Tibial artery (tissue), 4 donors: ENCODE results near the gene BRD7.

ENCODE experiments used
- DNase-seq, 2 donors: peaks; one replicate each; pipeline ENCODE4 v3.0.0-alpha.2; 2019
- H3K27ac ChIP-seq, 2 donors: fragments of 200-600 bp; sonication (generic) in 1 of 2; 1 replicate in 1 of 2; 2 replicates in 1 of 2; pipeline ENCODE4 v1.5.1; 2018 to 2019; ENCODE audit warnings: mild to moderate bottlenecking in 1 of 2
- H3K27me3 ChIP-seq, 2 donors: fragments of 200-600 bp; sonication (generic) in 1 of 2; one replicate each; pipeline versions ENCODE4 v1.5.1 to v1.6.0; 2016 to 2019
- H3K36me3 ChIP-seq, 3 donors: fragments of 200-600 bp; sonication (generic) in 2 of 3; one replicate each; pipeline ENCODE4 v1.5.1; 2016 to 2019; ENCODE audit warnings: mild to moderate bottlenecking in 2 of 3
- H3K4me1 ChIP-seq, 4 donors: fragments of 200-600 bp; sonication (generic) in 2 of 4; 1 replicate in 3 of 4; 2 replicates in 1 of 4; pipeline ENCODE4 v1.5.1; 2016 to 2019
- H3K4me3 ChIP-seq, 2 donors: fragments of 200-600 bp; sonication (generic) in 1 of 2; 1 replicate in 1 of 2; 2 replicates in 1 of 2; pipeline ENCODE4 v1.5.1; 2018 to 2019; ENCODE audit warnings: mild to moderate bottlenecking in 2 of 2
- H3K9me3 ChIP-seq, 3 donors: fragments of 200-600 bp; sonication (generic) in 1 of 3; one replicate each; pipeline ENCODE4 v1.5.1; 2016 to 2019
- intact Hi-C: fragments of 100-400 bp; cut with DNase I; formaldehyde crosslinking; loops from one replicate; pipeline ENCODE4 v1.15.0; 2023; ENCODE audit warnings: low total_unique reads
- TF ChIP-seq, protein P1 (sequence below), 2 experiments: fragments of 200-600 bp in 1 of 2; fragments of 450-650 bp in 1 of 2; IDR thresholded peaks; one replicate each; pipeline ENCODE4 v1.5.1; 2017 to 2019; ENCODE audit warnings: antibody characterized with exemption in 2 of 2, mild to moderate bottlenecking in 1 of 2, moderate library complexity in 1 of 2

Gene BRD7

DNA sequence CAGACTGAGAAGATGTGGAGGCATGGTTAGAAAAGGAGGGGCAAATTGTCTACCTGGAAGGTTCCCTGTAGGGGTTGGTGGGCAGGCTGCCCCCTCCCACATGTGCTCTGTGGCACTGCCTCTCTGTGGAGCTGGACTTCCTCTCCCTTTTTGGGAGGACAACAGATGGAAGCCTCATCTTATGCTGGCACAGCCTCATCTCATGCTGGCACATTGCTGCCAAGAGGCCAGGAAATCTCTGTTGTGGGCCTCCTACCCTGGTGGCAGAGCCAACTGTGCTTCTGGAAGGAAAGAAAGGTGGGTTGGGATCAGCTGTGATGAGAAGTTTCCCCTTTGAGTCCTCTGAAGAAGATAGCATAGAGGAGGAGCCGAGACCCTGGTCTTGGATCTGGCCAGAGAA, 19.7 kb upstream of the BRD7 start:
- H3K4me1 ChIP-seq, result no peaks in the 10 kb centered on the region
- no peaks in the 10 kb centered on the region for H3K9me3 ChIP-seq
- H3K36me3 ChIP-seq, result no peaks in the 10 kb centered on the region
- H3K27ac ChIP-seq, result no peak overlapping the region
- no peaks in the 10 kb centered on the region for H3K27me3 ChIP-seq
- H3K4me3 ChIP-seq, result no peak overlapping the region
- TF ChIP-seq, protein P1, sequence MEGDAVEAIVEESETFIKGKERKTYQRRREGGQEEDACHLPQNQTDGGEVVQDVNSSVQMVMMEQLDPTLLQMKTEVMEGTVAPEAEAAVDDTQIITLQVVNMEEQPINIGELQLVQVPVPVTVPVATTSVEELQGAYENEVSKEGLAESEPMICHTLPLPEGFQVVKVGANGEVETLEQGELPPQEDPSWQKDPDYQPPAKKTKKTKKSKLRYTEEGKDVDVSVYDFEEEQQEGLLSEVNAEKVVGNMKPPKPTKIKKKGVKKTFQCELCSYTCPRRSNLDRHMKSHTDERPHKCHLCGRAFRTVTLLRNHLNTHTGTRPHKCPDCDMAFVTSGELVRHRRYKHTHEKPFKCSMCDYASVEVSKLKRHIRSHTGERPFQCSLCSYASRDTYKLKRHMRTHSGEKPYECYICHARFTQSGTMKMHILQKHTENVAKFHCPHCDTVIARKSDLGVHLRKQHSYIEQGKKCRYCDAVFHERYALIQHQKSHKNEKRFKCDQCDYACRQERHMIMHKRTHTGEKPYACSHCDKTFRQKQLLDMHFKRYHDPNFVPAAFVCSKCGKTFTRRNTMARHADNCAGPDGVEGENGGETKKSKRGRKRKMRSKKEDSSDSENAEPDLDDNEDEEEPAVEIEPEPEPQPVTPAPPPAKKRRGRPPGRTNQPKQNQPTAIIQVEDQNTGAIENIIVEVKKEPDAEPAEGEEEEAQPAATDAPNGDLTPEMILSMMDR (IDR thresholded peaks at IDR 0.05), result no peak
- no peak for DNase-seq
- intact Hi-C loops, result no loop called here

DNA sequence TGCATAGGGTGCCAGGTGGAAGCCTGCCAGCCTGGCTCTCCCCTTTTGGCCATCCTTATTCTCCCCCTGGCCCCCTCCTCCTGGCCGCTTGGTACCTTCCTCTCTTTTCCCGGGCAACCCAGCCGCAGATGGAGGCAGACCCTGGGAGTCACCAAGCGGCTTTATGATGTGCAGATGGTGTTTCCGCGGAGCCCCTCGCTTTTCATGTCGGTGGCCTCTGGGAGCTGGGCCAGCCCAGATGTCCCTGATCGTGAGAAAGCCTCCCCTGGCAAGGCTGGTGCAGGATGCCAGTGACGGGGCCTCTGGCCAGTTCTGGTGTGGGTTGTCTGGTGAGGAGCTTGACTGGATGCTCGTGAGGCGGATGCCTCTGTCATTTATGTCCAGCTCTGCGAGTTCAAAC, 18.0 kb upstream of the BRD7 start:
- intact Hi-C loops, result no loop called here
- H3K36me3 ChIP-seq, result no peaks in the 10 kb centered on the region
- TF ChIP-seq, protein P1 (IDR thresholded peaks at IDR 0.05), result no peak
- H3K4me3 ChIP-seq, result no peak overlapping the region
- H3K27me3 ChIP-seq, result no peaks in the 10 kb centered on the region
- DNase-seq, result no peak
- H3K27ac ChIP-seq, result no peak overlapping the region
- no peaks in the 10 kb centered on the region for H3K4me1 ChIP-seq
- no peaks in the 10 kb centered on the region for H3K9me3 ChIP-seq

DNA sequence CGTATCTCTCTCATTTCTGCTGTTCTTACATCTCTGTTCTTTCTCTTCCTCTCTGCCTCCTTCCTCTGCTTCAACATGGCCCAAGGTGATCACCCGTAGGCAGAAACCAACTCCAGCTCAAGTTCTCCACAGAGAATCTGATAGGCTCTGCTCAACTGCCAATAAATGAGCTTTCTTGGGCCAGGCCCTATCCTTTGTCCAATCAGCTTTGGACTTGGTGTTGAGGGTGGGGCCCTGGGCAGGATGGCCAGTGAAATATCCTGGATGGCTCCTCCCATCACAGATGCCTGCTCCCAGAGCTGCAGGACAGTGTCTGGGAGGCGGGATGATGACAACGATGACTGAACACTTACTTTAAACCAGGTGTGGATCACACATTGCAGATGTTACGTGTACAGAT, 17.4 kb upstream of the BRD7 start:
- intact Hi-C loops, result no loop called here
- H3K4me3 ChIP-seq, result no peak overlapping the region
- no peaks in the 10 kb centered on the region for H3K36me3 ChIP-seq
- TF ChIP-seq, protein P1 (IDR thresholded peaks at IDR 0.05), result no peak
- no peaks in the 10 kb centered on the region for H3K9me3 ChIP-seq
- DNase-seq, result no peak
- no peak overlapping the region for H3K27ac ChIP-seq
- H3K27me3 ChIP-seq, result no peaks in the 10 kb centered on the region
- H3K4me1 ChIP-seq, result no peaks in the 10 kb centered on the region

DNA sequence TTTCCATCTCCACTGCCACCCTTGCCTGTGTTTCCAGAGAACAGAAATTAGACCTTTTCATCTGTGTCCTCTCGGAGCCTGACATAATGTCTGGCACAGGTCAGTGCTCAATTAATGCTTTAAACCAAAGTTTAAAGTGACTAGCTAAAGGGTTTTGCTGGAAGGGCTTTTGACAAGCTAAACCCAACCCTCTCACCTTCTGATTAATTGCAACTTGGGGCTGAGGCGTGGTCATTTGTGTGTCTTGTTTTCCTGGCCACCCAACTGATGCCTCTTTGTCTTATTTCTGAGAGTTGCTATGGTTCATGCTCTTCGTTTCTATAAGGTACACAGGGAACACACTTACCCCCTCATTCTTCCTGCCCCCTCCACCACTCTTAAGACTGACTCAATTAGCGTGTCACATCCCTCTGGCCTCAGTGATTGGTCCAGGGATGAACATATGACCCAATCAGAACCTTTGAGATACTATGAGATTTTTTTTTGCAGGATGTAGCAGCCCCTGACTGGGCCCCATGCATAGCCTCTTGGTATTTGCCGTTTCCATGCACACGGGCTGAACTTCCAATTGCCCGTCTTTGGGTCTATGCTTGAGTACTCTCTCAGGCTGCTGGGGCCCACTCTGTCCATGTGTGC, 15.8 kb upstream of the BRD7 start:
- H3K9me3 ChIP-seq, result no peaks in the 10 kb centered on the region
- H3K36me3 ChIP-seq, result no peaks in the 10 kb centered on the region
- intact Hi-C loops, result no loop called here
- no peak overlapping the region for H3K4me3 ChIP-seq
- H3K4me1 ChIP-seq, result no peaks in the 10 kb centered on the region
- TF ChIP-seq, protein P1 (IDR thresholded peaks at IDR 0.05), result no peak
- H3K27me3 ChIP-seq, result no peaks in the 10 kb centered on the region
- no peak overlapping the region for H3K27ac ChIP-seq
- DNase-seq, result no peak

DNA sequence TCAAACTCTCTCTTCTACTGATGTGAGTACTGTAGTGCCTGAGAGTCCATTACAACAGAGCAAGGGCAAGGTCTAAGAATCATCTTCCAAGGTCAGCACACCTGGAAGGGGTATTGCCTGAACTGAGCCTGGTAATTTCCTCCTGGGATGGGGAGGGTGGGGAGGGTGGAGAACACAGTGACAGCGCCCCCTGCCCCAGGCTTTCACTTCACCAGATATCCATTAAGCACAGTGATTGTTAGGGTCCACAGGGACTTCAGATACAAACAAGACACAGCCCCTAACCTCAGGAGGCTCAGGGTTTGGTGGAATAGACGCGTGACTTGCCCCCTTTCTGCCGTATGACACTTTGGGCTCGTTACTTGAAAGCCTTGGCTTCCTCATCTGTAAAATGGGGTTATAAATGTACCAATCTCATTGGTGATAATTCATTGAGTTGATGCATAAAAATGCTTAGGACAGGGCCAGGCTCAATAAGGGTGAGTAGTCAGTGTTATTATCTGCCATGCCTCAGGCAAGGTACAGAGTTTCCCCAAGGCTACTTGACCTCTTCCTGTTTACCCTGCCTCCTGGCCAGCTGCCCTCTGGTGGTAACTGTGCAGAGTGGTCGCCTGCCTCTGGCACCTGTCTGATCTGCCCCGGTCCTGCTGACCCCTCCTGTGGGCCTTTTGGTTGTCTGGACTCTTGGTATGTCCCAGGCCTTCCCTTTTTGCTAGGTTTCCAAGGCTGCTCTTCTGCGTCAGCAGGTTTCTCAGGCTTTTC, 13.1 kb upstream of the BRD7 start:
- Histone ChIP-seq H3K9me3 (no peaks in the 10 kb centered on the region), H3K36me3 (no peaks in the 10 kb centered on the region), H3K27ac (no peak overlapping the region), H3K27me3 (no peaks in the 10 kb centered on the region), H3K4me3 (no peak overlapping the region), H3K4me1 (no peaks in the 10 kb centered on the region)
- TF ChIP-seq, protein P1 (IDR thresholded peaks at IDR 0.05), result no peak
- no peak for DNase-seq
- intact Hi-C loops, result no loop called here
